GM19099 (cell line): Measurements from ENCODE around the gene SPEM1.

Experiments
- POLR2A ChIP-seq: IDR thresholded peaks from 3 replicates; pipeline ENCODE4 v1.6.1; 2011; ENCODE audit warnings: low read depth; ENCODE audit not compliant: insufficient read length; ENCODE audit errors: extremely low read depth

Gene SPEM1

GRCh38 chr17:7425756-7426155 is 5.6 kb downstream of the SPEM1 start:
- TF ChIP-seq POLR2A: no peak

- no peak for TF ChIP-seq POLR2A
Measured at GRCh38 chr17:7426203-7426863, 6.2 kb downstream of the SPEM1 start.

GRCh38 chr17:7426896-7427489 is 6.9 kb downstream of the SPEM1 start:
- TF ChIP-seq POLR2A: no peak

- TF ChIP-seq POLR2A: no peak
Measured at GRCh38 chr17:7427549-7427948, 7.4 kb downstream of the SPEM1 start.

GRCh38 chr17:7428557-7428956 is 8.4 kb downstream of the SPEM1 start, which contains the start of gene SPEM3:
Gene SPEM3 (plus strand): TSS chr17:7428857. CDS start chr17:7428903, 46 bp downstream.
- TF ChIP-seq POLR2A: no peak

GRCh38 chr17:7429722-7430121 is 9.6 kb downstream of the SPEM1 start:
- TF ChIP-seq POLR2A: no peak

GRCh38 chr17:7431231-7431630 is 11.1 kb downstream of the SPEM1 start:
- no peak for TF ChIP-seq POLR2A

- TF ChIP-seq POLR2A: no peak
Measured at GRCh38 chr17:7432296-7432695, 12.2 kb downstream of the SPEM1 start.

- TF ChIP-seq POLR2A: no peak
Measured at GRCh38 chr17:7435676-7436555, 15.8 kb downstream of the SPEM1 start.

GRCh38 chr17:7436556-7437368 is 16.6 kb downstream of the SPEM1 start:
- TF ChIP-seq POLR2A: no peak

- no peak for TF ChIP-seq POLR2A
Measured at GRCh38 chr17:7437369-7437863, 17.3 kb downstream of the SPEM1 start.

- TF ChIP-seq POLR2A: no peak
Measured at GRCh38 chr17:7437950-7438614, 18.0 kb downstream of the SPEM1 start.

GRCh38 chr17:7438656-7439460 is 18.7 kb downstream of the SPEM1 start:
- no peak for TF ChIP-seq POLR2A
